ENCODE measurements around the gene ZNF821.
A peak's percentile ranks its signal among the peaks of the same experiment; 100 is the strongest.
"Not testable (repeated sequence)": the region's sequence is repeated elsewhere in the genome, so short reads cannot be mapped to it uniquely, and the experiment has no call there.

Gene ZNF821

GRCh38 chr16:71855937-71856662 lies 27.9 kb downstream of the ZNF821 start:
- no peak for DNase-seq

GRCh38 chr16:71854369-71854948 lies 29.5 kb downstream of the ZNF821 start:
- DNase-seq: no peak

- DNase-seq: no peak
Observed at GRCh38 chr16:71853413-71853812, 30.6 kb downstream of the ZNF821 start.

- DNase-seq: no peak
Observed at GRCh38 chr16:71852561-71852960, 31.4 kb downstream of the ZNF821 start.

- DNase-seq: no peak
Observed at GRCh38 chr16:71852158-71852557, 31.8 kb downstream of the ZNF821 start.

- DNase-seq: no peak
Observed at GRCh38 chr16:71851746-71852145, 32.2 kb downstream of the ZNF821 start.

- no peak for DNase-seq
Observed at GRCh38 chr16:71848622-71849021, 35.4 kb downstream of the ZNF821 start.

GRCh38 chr16:71847096-71847495 lies 36.9 kb downstream of the ZNF821 start:
- no peak for DNase-seq

- no peak for DNase-seq
Observed at GRCh38 chr16:71846431-71846830, 37.6 kb downstream of the ZNF821 start.

- peak; percentile 46 for DNase-seq
Observed at GRCh38 chr16:71845639-71846430, 38.1 kb downstream of the ZNF821 start, which contains the start of gene ATXN1L. Gene ATXN1L (plus strand): TSS chr16:71845976. CDS start chr16:71849741, 3,765 bp downstream.

GRCh38 chr16:71843572-71843971 lies 40.4 kb downstream of the ZNF821 start:
- no peak for DNase-seq

- no peak for DNase-seq
Observed at GRCh38 chr16:71840052-71840451, 43.9 kb downstream of the ZNF821 start.

GRCh38 chr16:71837150-71837549 lies 46.8 kb downstream of the ZNF821 start:
- no peak for DNase-seq

GRCh38 chr16:71834291-71834690 lies 49.7 kb downstream of the ZNF821 start:
- DNase-seq: no peak

GRCh38 chr16:71832112-71832511 lies 51.9 kb downstream of the ZNF821 start:
- not testable (repeated sequence) for DNase-seq

- not testable (repeated sequence) for DNase-seq
Observed at GRCh38 chr16:71831698-71832097, 52.3 kb downstream of the ZNF821 start.

- DNase-seq: no peak
Observed at GRCh38 chr16:71830359-71830758, 53.6 kb downstream of the ZNF821 start.

- DNase-seq: no peak
Observed at GRCh38 chr16:71826533-71827017, 57.4 kb downstream of the ZNF821 start.

- DNase-seq: not testable (repeated sequence)
Observed at GRCh38 chr16:71817155-71817500, 66.9 kb downstream of the ZNF821 start.

- peak; percentile 12 for DNase-seq
Observed at GRCh38 chr16:71811261-71811803, 72.7 kb downstream of the ZNF821 start.

- not testable (repeated sequence) for DNase-seq
Observed at GRCh38 chr16:71810155-71810530, 73.8 kb downstream of the ZNF821 start.

Data from NCI-H2029 (cell line).